ENCODE results near the gene PRDM11. TPM values are rescaled to one million over a fixed set of nuclear protein-coding genes. Genes with fewer than 3 reads are reported as not detected.

PRDM11 gene
- total RNA-seq, 2 experiments from 2014 or later = 4.5 to 8.4 TPM

DNA sequence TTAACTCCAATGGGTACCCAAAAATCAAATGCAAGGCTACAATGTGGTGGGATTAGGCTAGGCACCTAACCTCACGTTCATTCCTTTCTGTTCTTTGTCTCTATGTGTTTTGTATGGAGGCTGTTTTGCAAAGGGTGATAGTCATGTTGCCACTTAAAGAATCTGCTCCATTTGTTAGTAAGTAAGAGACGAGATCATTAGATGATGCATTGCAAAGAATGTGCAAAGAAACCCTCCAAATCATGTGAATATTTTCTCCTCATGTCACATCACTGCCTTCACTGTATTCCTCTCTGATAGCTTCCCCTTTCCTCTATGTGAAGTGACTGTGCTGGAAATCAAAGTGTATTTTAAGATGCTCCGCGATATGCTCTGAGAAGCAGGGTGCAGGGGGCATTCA, 127.8 kb downstream of the PRDM11 start:
- Histone ChIP-seq H3K4me1 (ENCODE audit: insufficient read depth, low read length, poor library complexity, severe bottlenecking) (no peaks in the 10 kb centered on the region), H3K4me3 (ENCODE audit: low read depth, low read length, poor library complexity, severe bottlenecking) (no peak overlapping the region), H3K36me3 (ENCODE audit: insufficient read depth, low read length) (no peaks in the 10 kb centered on the region), H3K27ac (ENCODE audit: low read depth, low read length, poor library complexity, severe bottlenecking) (no peak overlapping the region), H3K9me2 (ENCODE audit: insufficient read depth, low read length) (no peaks in the 10 kb centered on the region), H4K20me1 (ENCODE audit: insufficient read depth, low read length) (no peaks in the 10 kb centered on the region), H3K4me2 (ENCODE audit: low read length) (no peak overlapping the region), H2AFZ (ENCODE audit: low read length) (no peak overlapping the region), H3K79me2 (ENCODE audit: insufficient read depth, low read depth, low read length) (no peaks in the 10 kb centered on the region), H3K9me3 (ENCODE audit: low read length) (no peaks in the 10 kb centered on the region)
- ChIA-PET POLR2A (no interaction called here), CTCF (ENCODE audit: unreplicated experiment) (no interaction called here)
- no peak for DNase-seq (ENCODE audit: low spot score)
- TF ChIP-seq, protein P1, sequence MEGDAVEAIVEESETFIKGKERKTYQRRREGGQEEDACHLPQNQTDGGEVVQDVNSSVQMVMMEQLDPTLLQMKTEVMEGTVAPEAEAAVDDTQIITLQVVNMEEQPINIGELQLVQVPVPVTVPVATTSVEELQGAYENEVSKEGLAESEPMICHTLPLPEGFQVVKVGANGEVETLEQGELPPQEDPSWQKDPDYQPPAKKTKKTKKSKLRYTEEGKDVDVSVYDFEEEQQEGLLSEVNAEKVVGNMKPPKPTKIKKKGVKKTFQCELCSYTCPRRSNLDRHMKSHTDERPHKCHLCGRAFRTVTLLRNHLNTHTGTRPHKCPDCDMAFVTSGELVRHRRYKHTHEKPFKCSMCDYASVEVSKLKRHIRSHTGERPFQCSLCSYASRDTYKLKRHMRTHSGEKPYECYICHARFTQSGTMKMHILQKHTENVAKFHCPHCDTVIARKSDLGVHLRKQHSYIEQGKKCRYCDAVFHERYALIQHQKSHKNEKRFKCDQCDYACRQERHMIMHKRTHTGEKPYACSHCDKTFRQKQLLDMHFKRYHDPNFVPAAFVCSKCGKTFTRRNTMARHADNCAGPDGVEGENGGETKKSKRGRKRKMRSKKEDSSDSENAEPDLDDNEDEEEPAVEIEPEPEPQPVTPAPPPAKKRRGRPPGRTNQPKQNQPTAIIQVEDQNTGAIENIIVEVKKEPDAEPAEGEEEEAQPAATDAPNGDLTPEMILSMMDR (conservative IDR thresholded peaks at IDR 0.05; ENCODE audit: low read length) = no peak
- no peak for TF ChIP-seq EZH2phosphoT487 (IDR thresholded peaks at IDR 0.05; ENCODE audit: borderline replicate concordance, low read depth, low read length)
- BruUV-seq (replicated peaks) = no TSS peak
- intact Hi-C loops (cut with micrococcal nuclease; ENCODE audit: unreplicated experiment) = no loop called here

DNA sequence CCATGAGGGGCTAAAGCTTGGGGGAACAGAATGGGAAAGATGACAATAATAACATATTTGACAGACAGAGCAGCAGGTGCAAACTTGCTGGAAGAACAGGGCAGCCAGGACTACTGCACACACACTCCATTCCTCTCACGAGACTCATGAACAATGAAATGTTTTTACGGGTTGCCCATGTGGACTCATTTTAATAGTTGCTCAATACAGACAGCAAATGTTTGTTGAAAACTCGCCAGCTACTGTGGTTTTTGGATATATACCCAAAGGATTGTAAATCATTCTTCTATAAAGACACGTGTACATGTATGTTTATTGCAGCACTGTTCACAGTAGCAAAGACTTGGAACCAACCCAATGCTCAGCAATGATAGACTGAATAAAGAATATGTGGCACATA, 129.4 kb downstream of the PRDM11 start:
- H2AFZ ChIP-seq (ENCODE audit: low read length) = no peak overlapping the region
- H3K4me3 ChIP-seq (ENCODE audit: low read depth, low read length, poor library complexity, severe bottlenecking) = no peak overlapping the region
- ChIA-PET CTCF (ENCODE audit: unreplicated experiment) (no interaction called here), POLR2A (no interaction called here)
- no peaks in the 10 kb centered on the region for H3K9me2 ChIP-seq (ENCODE audit: insufficient read depth, low read length)
- no peaks in the 10 kb centered on the region for H3K79me2 ChIP-seq (ENCODE audit: insufficient read depth, low read depth, low read length)
- no peaks in the 10 kb centered on the region for H4K20me1 ChIP-seq (ENCODE audit: insufficient read depth, low read length)
- no peaks in the 10 kb centered on the region for H3K4me1 ChIP-seq (ENCODE audit: insufficient read depth, low read length, poor library complexity, severe bottlenecking)
- H3K4me2 ChIP-seq (ENCODE audit: low read length) = no peak overlapping the region
- intact Hi-C loops (cut with micrococcal nuclease; ENCODE audit: unreplicated experiment) = no loop called here
- no peaks in the 10 kb centered on the region for H3K9me3 ChIP-seq (ENCODE audit: low read length)
- TF ChIP-seq, protein P1 (conservative IDR thresholded peaks at IDR 0.05; ENCODE audit: low read length) = no peak
- no peak for TF ChIP-seq EZH2phosphoT487 (IDR thresholded peaks at IDR 0.05; ENCODE audit: borderline replicate concordance, low read depth, low read length)
- no peak overlapping the region for H3K27ac ChIP-seq (ENCODE audit: low read depth, low read length, poor library complexity, severe bottlenecking)
- H3K36me3 ChIP-seq (ENCODE audit: insufficient read depth, low read length) = no peaks in the 10 kb centered on the region
- no TSS peak for BruUV-seq (replicated peaks)
- no peak for DNase-seq (ENCODE audit: low spot score)

DNA sequence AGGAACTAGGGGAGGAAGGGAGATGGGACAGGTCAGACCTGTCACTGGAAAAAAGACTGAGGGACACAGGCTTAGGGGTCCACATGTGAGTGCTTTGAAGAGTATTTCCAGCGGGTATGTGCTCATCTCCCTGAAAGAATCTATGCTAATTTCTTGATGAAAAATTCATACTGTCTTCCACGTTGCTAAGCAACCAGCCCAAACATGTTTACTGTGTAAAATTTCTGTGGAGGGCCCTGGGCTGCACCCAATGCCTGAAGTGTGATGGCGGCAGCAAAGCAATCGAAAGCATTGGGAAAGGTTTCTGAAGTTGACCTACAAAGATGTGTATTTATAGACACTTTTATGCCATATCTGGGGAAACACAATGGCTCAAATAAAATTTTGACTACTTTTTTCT, 132.3 kb downstream of the PRDM11 start:
- no peak for DNase-seq (ENCODE audit: low spot score)
- CTCF ChIA-PET (ENCODE audit: unreplicated experiment) = no interaction called here
- Histone ChIP-seq H3K36me3 (ENCODE audit: insufficient read depth, low read length) (no peaks in the 10 kb centered on the region), H3K27ac (ENCODE audit: low read depth, low read length, poor library complexity, severe bottlenecking) (no peak overlapping the region), H3K4me2 (ENCODE audit: low read length) (no peak overlapping the region), H3K9me2 (ENCODE audit: insufficient read depth, low read length) (no peaks in the 10 kb centered on the region), H4K20me1 (ENCODE audit: insufficient read depth, low read length) (no peaks in the 10 kb centered on the region), H3K9me3 (ENCODE audit: low read length) (no peaks in the 10 kb centered on the region), H3K79me2 (ENCODE audit: insufficient read depth, low read depth, low read length) (no peaks in the 10 kb centered on the region), H3K4me1 (ENCODE audit: insufficient read depth, low read length, poor library complexity, severe bottlenecking) (no peaks in the 10 kb centered on the region), H2AFZ (ENCODE audit: low read length) (no peak overlapping the region), H3K4me3 (ENCODE audit: low read depth, low read length, poor library complexity, severe bottlenecking) (no peak overlapping the region)
- TF ChIP-seq, protein P1 (conservative IDR thresholded peaks at IDR 0.05; ENCODE audit: low read length) = no peak
- TF ChIP-seq EZH2phosphoT487 (IDR thresholded peaks at IDR 0.05; ENCODE audit: borderline replicate concordance, low read depth, low read length) = no peak
- intact Hi-C loops (cut with micrococcal nuclease; ENCODE audit: unreplicated experiment) = no loop called here
- no TSS peak for BruUV-seq (replicated peaks)
- POLR2A ChIA-PET = no interaction called here

Measured in OCI-LY7 (cell line).